ENCODE data around the gene CASQ1.
A peak's percentile ranks its signal among the peaks of the same experiment; 100 is the strongest.

CASQ1 gene

GRCh38 chr1:160161965-160162705 is 28.2 kb upstream of the CASQ1 start:
- H3K27ac ChIP-seq, result no peak overlapping the region
- TF ChIP-seq CTCF (IDR thresholded peaks at IDR 0.05), result peak; percentile 34
- TF ChIP-seq ZFX (IDR thresholded peaks at IDR 0.05; ENCODE audit: borderline replicate concordance), result no peak

- H3K27ac ChIP-seq, result no peak overlapping the region
- TF ChIP-seq ZFX (IDR thresholded peaks at IDR 0.05; ENCODE audit: borderline replicate concordance), result no peak
- TF ChIP-seq CTCF (IDR thresholded peaks at IDR 0.05), result no peak
These were observed 27.4 kb upstream of the CASQ1 start for GRCh38 chr1:160162931-160163330.

- no peak overlapping the region for H3K27ac ChIP-seq
- TF ChIP-seq CTCF (IDR thresholded peaks at IDR 0.05) (no peak), ZFX (IDR thresholded peaks at IDR 0.05; ENCODE audit: borderline replicate concordance) (no peak)
These were observed 26.8 kb upstream of the CASQ1 start for GRCh38 chr1:160163615-160164014.

- no peak for TF ChIP-seq CTCF (IDR thresholded peaks at IDR 0.05)
- no peak for TF ChIP-seq ZFX (IDR thresholded peaks at IDR 0.05; ENCODE audit: borderline replicate concordance)
These were observed 26.3 kb upstream of the CASQ1 start for GRCh38 chr1:160164121-160164520.

GRCh38 chr1:160166166-160166868 is 24.1 kb upstream of the CASQ1 start:
- TF ChIP-seq ZFX (IDR thresholded peaks at IDR 0.05; ENCODE audit: borderline replicate concordance) (no peak), CTCF (IDR thresholded peaks at IDR 0.05) (no peak)
- H3K27ac ChIP-seq, result no peak overlapping the region

More at GRCh38 chr1:160164121-160164520, 26.3 kb upstream of the CASQ1 start:
- no peak overlapping the region for H3K27ac ChIP-seq

GRCh38 chr1:160167056-160167455 is 23.3 kb upstream of the CASQ1 start:
- H3K27ac ChIP-seq, result no peak overlapping the region
- TF ChIP-seq CTCF (IDR thresholded peaks at IDR 0.05) (no peak), ZFX (IDR thresholded peaks at IDR 0.05; ENCODE audit: borderline replicate concordance) (no peak)

- H3K27ac ChIP-seq, result no peak overlapping the region
- TF ChIP-seq CTCF (IDR thresholded peaks at IDR 0.05) (peak; percentile 30; the same call in 1 of the 2 replicates), ZFX (IDR thresholded peaks at IDR 0.05; ENCODE audit: borderline replicate concordance) (no peak)
These were observed 22.8 kb upstream of the CASQ1 start for GRCh38 chr1:160167580-160167979.

Data from 22Rv1 (cell line).